Muscle layer of duodenum (tissue), 2 donors: ENCODE results near the gene EXOC4.

Experiments
- H3K27ac ChIP-seq: one replicate; pipeline ENCODE4 v1.7.0; 2013; ENCODE audit warnings: mild to moderate bottlenecking, low read length
- H3K27me3 ChIP-seq: one replicate; pipeline ENCODE4 v1.7.0; 2013; ENCODE audit warnings: low read depth, mild to moderate bottlenecking, control low read depth, low read length
- H3K36me3 ChIP-seq, 2 donors: one replicate each; pipeline ENCODE4 v1.7.0; 2013; ENCODE audit warnings: low read length in 2 of 2, control low read depth in 1 of 2, mild to moderate bottlenecking in 1 of 2; ENCODE audit not compliant: insufficient read depth in 2 of 2, control insufficient read depth in 1 of 2
- H3K4me1 ChIP-seq, 2 donors: one replicate each; pipeline ENCODE4 v1.7.0; 2013; ENCODE audit warnings: low read length in 2 of 2, mild to moderate bottlenecking in 2 of 2, control low read depth in 1 of 2, moderate library complexity in 1 of 2; ENCODE audit not compliant: insufficient read depth in 2 of 2, control insufficient read depth in 1 of 2
- H3K4me3 ChIP-seq, 2 donors: one replicate each; pipeline ENCODE4 v1.7.0; 2013; ENCODE audit warnings: low read length in 2 of 2, low read depth in 1 of 2, mild to moderate bottlenecking in 1 of 2
- H3K9me3 ChIP-seq, 2 donors: one replicate each; pipeline ENCODE4 v1.7.0; 2013; ENCODE audit warnings: low read length in 2 of 2, control low read depth in 1 of 2, mild to moderate bottlenecking in 1 of 2; ENCODE audit not compliant: control insufficient read depth in 1 of 2
- donor health status: healthy.

The EXOC4 gene

DNA sequence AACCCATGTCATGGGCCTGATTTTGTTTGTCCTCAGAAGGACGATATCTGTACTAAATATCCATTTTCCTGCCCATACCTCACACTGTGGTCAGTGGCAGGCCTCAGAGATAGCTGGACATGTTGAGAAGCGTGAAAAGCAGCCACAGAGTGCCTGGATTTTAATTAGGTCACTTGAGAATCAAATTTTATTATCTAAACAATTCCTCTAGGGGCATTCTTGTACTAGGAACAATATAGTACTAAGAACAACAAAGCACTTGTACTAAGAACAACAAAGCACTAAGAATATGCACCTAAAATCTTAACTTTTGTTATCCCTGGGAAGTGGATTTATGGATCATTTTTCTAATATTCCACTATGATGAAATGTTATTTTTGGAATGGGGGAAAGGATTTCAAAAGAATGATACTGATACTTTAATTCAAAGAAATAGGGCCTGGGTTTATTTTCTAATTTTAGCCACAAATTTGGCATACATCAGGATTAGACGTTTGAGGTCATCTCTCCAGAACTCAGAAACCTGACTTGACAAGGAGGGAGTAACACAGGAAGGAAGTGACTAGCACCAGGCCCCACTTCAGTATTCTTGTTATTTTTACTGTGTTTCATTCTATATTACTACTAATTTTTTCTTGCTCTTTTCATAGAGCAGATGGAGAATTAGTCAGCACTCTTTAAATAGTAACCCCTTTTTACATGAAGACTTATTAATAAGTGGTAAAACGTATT, 112.2 kb downstream of the EXOC4 start:
- H3K27me3 ChIP-seq: no peaks in the 10 kb centered on the region
- H3K27ac ChIP-seq: no peak overlapping the region
- no peaks in the 10 kb centered on the region for H3K9me3 ChIP-seq
- H3K36me3 ChIP-seq: no peaks in the 10 kb centered on the region
- no peak overlapping the region for H3K4me3 ChIP-seq
- peaks cover 0 to 8% of the 10 kb centered on the region in 2 donors for H3K4me1 ChIP-seq

DNA sequence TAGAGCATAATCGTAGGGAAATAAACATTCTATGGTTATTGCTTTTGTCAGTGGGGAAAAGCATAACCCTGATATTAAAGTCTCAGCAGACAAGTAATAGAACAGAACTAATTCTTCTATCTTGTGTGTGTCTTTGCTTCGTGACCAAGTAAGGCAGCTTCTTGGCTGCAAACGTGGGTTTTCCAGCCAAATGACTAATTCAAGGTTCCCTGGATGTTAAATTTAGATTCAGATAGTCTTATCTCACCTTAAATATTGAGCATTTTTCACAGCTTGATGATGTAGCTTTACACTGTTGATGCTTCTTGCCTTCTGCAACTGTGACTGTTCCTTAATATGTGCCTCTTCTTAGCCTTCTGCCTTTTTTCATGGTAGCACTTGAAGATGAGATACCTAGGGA, 113.0 kb downstream of the EXOC4 start:
- no peaks in the 10 kb centered on the region for H3K27me3 ChIP-seq
- no peak overlapping the region for H3K4me3 ChIP-seq
- no peak overlapping the region for H3K27ac ChIP-seq
- no peaks in the 10 kb centered on the region for H3K36me3 ChIP-seq
- H3K9me3 ChIP-seq: no peaks in the 10 kb centered on the region
- peaks cover 0 to 8% of the 10 kb centered on the region in 2 donors for H3K4me1 ChIP-seq

DNA sequence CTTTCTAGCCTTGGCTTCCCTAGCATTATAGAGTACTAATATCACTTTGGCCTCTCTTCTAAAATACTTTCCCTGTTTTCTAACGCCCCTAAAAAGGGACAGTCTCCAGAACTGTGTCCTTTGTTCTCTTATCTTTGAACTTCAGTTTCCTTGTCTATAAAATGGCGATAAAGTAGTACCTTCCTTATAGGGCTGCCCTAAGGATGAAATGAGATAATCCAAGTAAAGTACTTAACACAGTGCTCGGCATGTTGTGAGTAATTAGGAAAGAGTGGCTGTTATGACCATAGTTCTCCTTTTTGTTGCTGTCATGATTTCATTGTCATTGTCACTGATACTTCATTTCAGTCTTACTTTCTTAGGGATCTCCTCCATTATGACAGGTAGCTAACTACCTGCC, 114.7 kb downstream of the EXOC4 start:
- no peak overlapping the region for H3K27ac ChIP-seq

DNA sequence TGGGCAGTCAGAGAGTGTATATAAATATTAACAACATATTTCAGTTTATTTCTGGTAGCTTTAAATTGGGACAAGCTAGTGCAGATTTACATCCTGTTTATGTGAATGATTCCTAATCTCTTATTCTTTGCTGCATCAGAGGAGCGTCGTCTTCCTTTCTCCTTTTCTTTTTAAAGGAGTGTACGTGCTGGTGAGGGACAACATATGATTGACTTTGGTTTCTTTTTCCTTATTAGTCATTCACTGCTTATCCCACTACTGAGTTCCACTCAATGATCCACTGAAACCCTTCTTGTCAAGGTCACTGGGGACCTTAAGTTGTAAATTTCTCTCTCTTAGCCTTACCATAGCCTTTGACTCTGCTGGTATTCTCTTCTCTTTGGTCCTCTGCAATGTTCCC, 116.3 kb downstream of the EXOC4 start:
- Histone ChIP-seq H3K27ac (no peak overlapping the region), H3K4me1 (peaks cover 0 to 8% of the 10 kb centered on the region in 2 donors)

More for the DNA sequence above, 114.7 kb downstream of the EXOC4 start:
- Histone ChIP-seq H3K27me3 (no peaks in the 10 kb centered on the region), H3K4me1 (peaks cover 0 to 8% of the 10 kb centered on the region in 2 donors), H3K4me3 (no peak overlapping the region), H3K9me3 (no peaks in the 10 kb centered on the region), H3K36me3 (no peaks in the 10 kb centered on the region)

DNA sequence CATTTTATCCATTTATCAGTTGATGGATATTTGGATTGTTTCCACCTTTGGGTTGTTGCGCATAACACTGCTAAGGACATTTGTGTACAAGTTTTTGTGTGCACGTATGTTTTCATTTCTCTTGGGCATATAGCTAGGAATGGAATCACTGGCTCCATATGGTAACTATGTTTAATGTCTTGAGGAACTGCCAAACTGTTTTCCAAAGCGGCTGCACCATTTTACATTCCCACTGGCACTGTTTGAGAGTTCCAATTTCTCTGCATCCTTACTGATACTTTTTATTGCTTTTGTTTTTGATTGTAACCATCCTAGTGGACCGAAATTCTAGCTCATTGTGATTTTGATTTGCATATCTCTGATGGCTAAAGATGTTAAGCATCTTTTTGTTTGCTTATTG, 118.7 kb downstream of the EXOC4 start:
- H3K4me3 ChIP-seq: no peak overlapping the region
- no peaks in the 10 kb centered on the region for H3K27me3 ChIP-seq
- no peak overlapping the region for H3K27ac ChIP-seq
- H3K4me1 ChIP-seq: peaks cover 0 to 2% of the 10 kb centered on the region in 2 donors
- H3K9me3 ChIP-seq: no peaks in the 10 kb centered on the region
- H3K36me3 ChIP-seq: no peaks in the 10 kb centered on the region

More for the DNA sequence above, 116.3 kb downstream of the EXOC4 start:
- Histone ChIP-seq H3K36me3 (no peaks in the 10 kb centered on the region), H3K4me3 (no peak overlapping the region), H3K27me3 (no peaks in the 10 kb centered on the region), H3K9me3 (no peaks in the 10 kb centered on the region)

DNA sequence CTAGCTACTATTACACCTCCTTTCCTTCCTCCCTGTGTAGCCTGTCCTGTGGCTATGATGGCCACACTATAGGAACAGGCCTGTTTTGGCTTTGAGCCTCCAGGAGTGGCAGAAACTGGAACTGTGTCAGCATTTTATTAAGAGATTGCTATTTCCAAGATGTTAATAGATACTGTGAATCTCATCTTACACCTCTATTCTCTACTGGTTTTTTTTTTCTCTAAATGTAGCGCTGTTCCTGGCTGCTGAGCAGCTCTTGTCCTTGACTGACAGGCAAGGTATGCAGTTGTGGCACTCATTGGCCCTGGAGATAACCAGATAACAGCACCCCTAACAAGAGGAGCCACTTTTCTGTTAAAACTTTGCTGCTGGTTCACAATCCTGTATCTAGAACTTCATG, 119.5 kb downstream of the EXOC4 start:
- no peaks in the 10 kb centered on the region for H3K4me1 ChIP-seq
- no peak overlapping the region for H3K27ac ChIP-seq
- H3K9me3 ChIP-seq: no peaks in the 10 kb centered on the region
- no peak overlapping the region for H3K4me3 ChIP-seq
- no peaks in the 10 kb centered on the region for H3K36me3 ChIP-seq
- H3K27me3 ChIP-seq: no peaks in the 10 kb centered on the region

DNA sequence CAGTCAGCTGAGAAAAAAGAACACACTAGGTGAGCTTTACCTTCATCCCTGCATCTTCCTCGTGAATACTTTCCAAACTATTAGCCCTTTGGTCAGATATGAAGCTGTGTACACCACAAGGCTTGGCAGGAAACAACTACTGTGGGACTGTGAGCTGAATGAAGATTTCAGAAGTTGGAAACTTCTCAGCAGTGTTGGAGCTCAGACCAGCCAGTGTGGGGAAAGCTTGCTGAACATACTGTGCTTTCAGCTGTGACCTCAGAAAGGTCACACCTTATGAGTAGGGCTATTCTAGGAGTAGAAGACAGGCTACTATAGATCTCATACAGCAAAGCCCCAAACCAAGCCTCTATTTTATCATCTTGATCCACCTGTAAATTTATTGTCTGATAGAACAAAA, 123.6 kb downstream of the EXOC4 start:
- no peak overlapping the region for H3K4me3 ChIP-seq
- no peaks in the 10 kb centered on the region for H3K4me1 ChIP-seq
- no peaks in the 10 kb centered on the region for H3K36me3 ChIP-seq
- no peaks in the 10 kb centered on the region for H3K27me3 ChIP-seq
- no peak overlapping the region for H3K27ac ChIP-seq
- H3K9me3 ChIP-seq: no peaks in the 10 kb centered on the region

DNA sequence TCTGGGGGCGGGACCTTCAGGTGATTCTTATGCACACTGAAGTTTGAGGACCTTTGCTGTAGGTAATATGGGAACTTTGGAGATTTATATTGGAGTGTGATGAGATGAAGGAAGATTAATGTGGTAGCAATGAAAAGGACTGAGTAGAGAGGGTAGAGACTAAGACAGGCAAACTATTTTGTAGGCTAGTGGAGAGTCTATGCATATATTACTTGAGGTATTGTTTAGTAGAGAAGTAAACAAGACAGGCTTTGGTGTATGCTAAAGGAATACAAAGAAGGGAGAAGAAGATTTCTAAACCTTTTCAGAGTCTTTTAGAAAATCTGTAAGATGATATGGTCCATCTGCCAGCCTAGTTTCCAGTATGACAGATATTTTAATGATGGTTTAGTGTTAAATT, 129.1 kb downstream of the EXOC4 start:
- H3K27me3 ChIP-seq: no peaks in the 10 kb centered on the region
- H3K27ac ChIP-seq: no peak overlapping the region
- H3K9me3 ChIP-seq: no peaks in the 10 kb centered on the region
- H3K4me3 ChIP-seq: no peak overlapping the region
- H3K36me3 ChIP-seq: no peaks in the 10 kb centered on the region
- H3K4me1 ChIP-seq: peaks cover 0 to 4% of the 10 kb centered on the region in 2 donors

DNA sequence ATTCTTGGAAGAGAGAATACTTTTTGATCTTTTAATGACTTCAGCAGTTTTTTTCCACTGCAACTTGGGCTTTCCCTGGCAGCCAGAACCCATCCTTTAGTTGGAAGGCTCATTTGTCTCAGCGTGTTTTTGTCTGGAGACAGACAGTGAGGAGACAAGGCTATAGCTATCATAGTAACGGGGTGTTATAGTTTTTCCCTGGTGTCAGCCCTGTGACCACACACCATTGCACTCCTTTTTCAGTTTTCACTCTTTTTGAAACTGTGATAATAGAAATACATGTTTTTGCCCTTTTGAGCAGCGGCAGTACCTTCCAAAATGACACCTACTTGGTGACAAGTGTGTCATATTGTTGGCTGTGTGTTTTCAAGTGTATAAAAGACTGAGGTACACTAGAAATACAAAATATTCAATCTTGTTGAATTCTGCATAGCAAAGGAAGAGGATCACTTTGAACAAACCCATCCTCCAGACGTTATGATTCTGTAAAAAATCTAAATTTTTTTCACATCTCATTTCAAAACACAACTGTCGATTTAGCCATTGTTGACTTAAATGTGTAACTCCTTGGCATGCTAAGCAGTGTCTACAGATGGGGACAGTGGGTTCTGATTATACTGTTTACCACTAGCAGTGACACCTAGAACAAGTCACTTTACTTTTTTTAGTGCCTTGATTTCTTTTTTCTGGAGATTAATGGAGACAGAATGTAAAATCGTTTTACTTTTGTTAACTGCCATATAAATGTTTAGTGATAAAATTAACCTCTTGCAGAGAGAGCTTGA, 130.1 kb downstream of the EXOC4 start:
- Histone ChIP-seq H3K9me3 (no peaks in the 10 kb centered on the region), H3K36me3 (no peaks in the 10 kb centered on the region), H3K4me3 (no peak overlapping the region), H3K27ac (no peak overlapping the region), H3K27me3 (no peaks in the 10 kb centered on the region), H3K4me1 (peaks cover 0 to 4% of the 10 kb centered on the region in 2 donors)

DNA sequence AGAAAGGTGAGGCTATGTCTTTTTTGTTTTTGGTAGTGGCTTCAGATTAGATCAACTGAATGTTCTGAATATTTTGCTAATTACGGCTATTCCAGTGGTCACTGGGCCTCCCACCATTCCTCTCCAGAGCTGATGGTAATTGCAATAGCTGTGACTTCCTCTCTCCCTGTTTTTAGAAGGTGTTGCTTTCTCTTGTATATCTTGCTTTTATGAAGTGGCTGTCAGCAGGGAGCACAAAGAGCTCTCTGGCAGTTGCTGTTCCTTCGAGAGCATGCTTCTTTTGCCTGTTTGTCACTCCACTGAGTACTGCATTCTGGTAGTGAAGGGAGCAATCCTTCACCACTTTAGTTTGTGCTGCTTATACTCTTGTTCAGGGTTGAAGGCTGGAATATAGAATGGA, 133.3 kb downstream of the EXOC4 start:
- Histone ChIP-seq H3K4me1 (peaks cover 0 to 4% of the 10 kb centered on the region in 2 donors), H3K27me3 (no peaks in the 10 kb centered on the region), H3K27ac (no peak overlapping the region), H3K4me3 (no peak overlapping the region), H3K36me3 (no peaks in the 10 kb centered on the region), H3K9me3 (no peaks in the 10 kb centered on the region)

DNA sequence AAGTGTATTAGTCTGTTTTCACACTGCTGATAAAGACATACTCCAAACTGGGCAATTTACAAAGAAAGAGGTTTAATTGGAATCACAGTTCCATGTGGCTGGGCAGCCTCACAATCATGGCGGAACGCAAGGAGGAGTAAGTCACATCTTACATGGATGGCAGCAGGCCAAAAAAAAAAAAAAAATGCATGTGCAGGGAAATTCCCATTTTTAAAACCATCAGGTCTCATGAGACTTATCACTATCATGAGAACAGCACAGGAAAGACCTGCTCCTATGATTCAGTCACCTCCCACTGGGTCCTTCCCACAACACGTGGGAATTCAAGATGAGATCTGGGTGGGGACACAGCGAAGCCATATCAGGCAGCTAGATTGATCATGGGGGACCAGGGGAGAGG, 136.8 kb downstream of the EXOC4 start:
- Histone ChIP-seq H3K27me3 (no peaks in the 10 kb centered on the region), H3K36me3 (no peaks in the 10 kb centered on the region), H3K4me3 (no peak overlapping the region)

More for the DNA sequence above, 136.8 kb downstream of the EXOC4 start:
- no peaks in the 10 kb centered on the region for H3K4me1 ChIP-seq
- H3K27ac ChIP-seq: no peak overlapping the region
- H3K9me3 ChIP-seq: no peaks in the 10 kb centered on the region
